Activated T-helper 2 cell treated with anti-CD3 and anti-CD28 coated beads, Interferon-gamma antibody, Interleukin-2, Interleukin-4, amounts not matched to agents 10 μg/mL and 5 μg/mL and 100 μg/mL, durations not matched to agents 14 hours and 24 hours and 36 hours (primary cell): ENCODE measurements around the gene CHCT1. TPM values are rescaled to one million over a fixed set of nuclear protein-coding genes. Genes with fewer than 3 reads are reported as not detected.

Source experiments
- DNase-seq: peaks from one replicate; pipeline ENCODE4 v3.0.0; 2021; ENCODE audit warnings: low spot score
- H3K27ac Mint-ChIP-seq: one replicate; pipeline ENCODE4 v1.8.0; 2021; ENCODE audit warnings: mixed read lengths
- H3K27me3 Mint-ChIP-seq: one replicate; pipeline ENCODE4 v1.8.0; 2021; ENCODE audit warnings: low read depth, mixed read lengths
- H3K36me3 Mint-ChIP-seq: one replicate; pipeline ENCODE4 v1.8.0; 2021; ENCODE audit warnings: low read depth, mixed read lengths
- H3K4me1 Mint-ChIP-seq: one replicate; pipeline ENCODE4 v1.8.0; 2021; ENCODE audit warnings: low read depth, mixed read lengths
- H3K4me3 Mint-ChIP-seq: one replicate; pipeline ENCODE4 v1.8.0; 2021; ENCODE audit warnings: low read depth, mild to moderate bottlenecking, moderate library complexity, mixed read lengths
- H3K9me3 Mint-ChIP-seq: one replicate; pipeline ENCODE4 v1.8.0; 2021; ENCODE audit warnings: mixed read lengths
- intact Hi-C: fragments of 100-400 bp; cut with micrococcal nuclease; formaldehyde crosslinking; loops from one replicate; pipeline ENCODE4 v1.15.1; 2023
- total RNA-seq: library from RNA; stranded (reverse); gene quantifications from 2 replicates; pipeline ENCODE4 v1.2.3, GENCODE V29; 2022

CHCT1 gene
- total RNA-seq, 1 donor from 2014 or later: 0.43 TPM

DNA sequence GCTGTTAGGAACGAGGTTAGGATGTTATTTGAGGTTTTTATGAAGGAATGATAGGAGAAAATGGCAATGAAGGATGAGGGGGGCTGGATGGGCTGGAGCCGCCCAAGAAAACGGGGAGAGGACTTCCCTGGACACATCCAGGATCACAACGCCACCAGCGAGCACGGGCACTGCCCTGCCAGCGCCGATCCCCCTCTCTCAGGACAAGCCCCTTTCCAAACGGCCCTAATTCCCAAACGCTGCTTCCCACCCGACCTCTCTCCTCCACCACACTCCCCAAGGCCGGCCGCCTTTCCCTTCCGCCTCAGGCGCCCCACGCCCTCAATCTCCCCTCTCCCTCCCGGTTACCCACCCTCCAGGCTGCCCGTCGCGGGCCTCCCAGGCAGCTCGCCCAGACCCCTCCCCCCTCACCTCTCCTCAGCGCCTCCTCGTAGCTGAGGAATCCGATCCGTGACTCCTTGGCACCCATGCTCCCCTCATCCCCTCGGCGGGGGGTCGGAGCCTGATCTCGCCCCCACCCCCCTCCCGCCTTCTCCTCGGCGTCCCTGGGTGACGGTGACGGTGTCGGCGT is 30.7 kb upstream of the CHCT1 start:
- Mint-ChIP-seq H3K36me3 (no peaks in the 10 kb centered on the region), H3K4me1 (peaks cover 53% of the 10 kb centered on the region), H3K4me3 (peak overlapping the region; percentile 93), H3K27ac (peak overlapping the region; percentile 97), H3K9me3 (no peaks in the 10 kb centered on the region), H3K27me3 (no peaks in the 10 kb centered on the region)
- intact Hi-C loops: loop anchor here (1.0 to 5.0 kb wide), 3 partner anchors 36 to 499 kb away; partner anchors contain the start of genes BCAS3, RPS6KB1 and TUBD1
- no peak for DNase-seq

DNA sequence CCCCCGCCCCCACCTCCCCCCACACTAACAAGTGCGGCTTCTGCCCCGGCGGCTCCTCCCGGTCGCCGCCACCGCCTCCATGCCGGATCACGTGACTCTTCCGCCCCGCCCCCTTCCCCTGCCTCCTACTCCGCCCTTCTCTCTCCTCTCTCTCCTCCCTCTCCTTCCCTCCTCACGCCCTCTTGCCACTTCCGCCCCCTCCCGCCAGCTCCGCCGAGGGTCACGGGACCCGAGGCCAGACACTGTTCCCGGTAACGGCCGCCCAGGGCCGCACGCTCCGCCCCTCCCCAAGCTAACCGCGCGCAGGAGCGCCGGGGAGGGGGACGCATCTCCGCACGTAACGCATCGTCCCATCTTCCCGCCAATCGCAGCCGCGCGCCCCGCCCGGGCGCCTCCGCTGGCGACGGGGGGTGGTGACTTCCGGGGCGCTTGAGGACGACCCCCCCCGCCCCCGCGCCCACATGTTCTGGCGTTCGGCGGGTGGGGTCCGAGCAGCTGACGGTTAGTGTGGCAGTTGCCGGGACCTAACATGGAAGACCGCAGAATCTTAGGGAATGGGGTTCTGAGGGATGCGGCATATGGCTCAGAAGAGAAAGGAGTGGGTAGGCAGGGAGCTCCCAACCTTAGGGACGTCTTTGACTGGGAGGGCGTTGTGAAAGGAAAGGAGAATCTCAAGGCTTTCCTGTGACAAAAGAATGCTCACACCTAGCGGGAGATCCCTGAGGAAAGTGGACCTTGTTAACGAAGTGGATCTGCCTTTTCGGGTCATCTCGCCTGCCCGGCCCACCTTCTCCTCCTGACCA is 30.0 kb upstream of the CHCT1 start, which contains the start of gene USP32:
TSS of gene USP32 (minus strand) at position 92 of the 803 bp plus-strand sequence. CDS start 194 bp downstream, outside the sequence.
- DNase-seq: peak; percentile 97
- Mint-ChIP-seq H3K27ac (peak within 1 kb of the TSS; percentile 97), H3K36me3 (no peaks in the 10 kb centered on the region), H3K4me1 (peaks cover 50% of the 10 kb centered on the region), H3K27me3 (no peaks in the 10 kb centered on the region), H3K9me3 (no peaks in the 10 kb centered on the region), H3K4me3 (peak within 1 kb of the TSS; percentile 93)
- intact Hi-C loops: loop anchor here (2.0 to 5.0 kb wide), 2 partner anchors 285 to 499 kb away; partner anchors contain the start of genes BCAS3, RPS6KB1 and TUBD1

DNA sequence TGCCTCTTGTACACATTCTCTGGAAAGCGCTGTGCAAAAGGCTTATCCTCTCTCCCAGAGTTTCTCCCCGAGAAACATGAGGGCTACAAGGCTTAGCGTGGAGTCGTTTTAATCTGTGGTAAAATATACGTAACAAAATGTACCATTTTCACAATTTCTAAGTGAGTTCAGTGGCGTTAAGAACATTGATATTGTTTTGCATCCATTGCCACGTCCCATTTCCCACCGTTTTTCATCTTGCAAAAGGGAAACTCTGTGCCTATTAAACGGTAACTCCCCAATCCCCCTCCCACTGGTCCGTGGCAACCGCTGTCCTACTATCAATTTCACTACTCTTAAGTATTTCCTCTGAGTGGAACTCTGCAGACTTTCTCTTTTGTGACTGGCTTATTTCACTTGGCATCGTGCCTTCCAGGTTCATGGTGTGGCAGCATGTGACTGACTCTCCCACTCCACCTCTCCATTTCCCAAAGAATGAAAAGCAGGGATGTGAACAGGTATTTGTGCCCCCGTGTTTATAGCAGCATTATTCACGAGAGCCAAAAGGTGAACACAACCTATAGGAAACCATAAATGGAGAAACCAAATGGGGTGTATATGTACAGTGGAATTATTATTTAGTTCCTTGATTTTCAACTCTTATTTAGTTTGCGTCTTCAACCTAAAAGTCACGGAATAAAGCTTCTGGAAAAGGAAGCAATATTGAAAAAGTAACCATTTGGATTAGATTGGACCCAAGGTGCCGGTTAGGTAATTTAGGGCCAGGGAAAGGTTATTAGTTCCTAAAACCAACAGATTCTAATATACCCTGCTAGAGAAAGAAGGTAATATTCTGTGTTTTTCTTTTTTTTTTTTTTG is 29.2 kb upstream of the CHCT1 start:
- peaks cover 49% of the 10 kb centered on the region for H3K4me1 Mint-ChIP-seq

DNA sequence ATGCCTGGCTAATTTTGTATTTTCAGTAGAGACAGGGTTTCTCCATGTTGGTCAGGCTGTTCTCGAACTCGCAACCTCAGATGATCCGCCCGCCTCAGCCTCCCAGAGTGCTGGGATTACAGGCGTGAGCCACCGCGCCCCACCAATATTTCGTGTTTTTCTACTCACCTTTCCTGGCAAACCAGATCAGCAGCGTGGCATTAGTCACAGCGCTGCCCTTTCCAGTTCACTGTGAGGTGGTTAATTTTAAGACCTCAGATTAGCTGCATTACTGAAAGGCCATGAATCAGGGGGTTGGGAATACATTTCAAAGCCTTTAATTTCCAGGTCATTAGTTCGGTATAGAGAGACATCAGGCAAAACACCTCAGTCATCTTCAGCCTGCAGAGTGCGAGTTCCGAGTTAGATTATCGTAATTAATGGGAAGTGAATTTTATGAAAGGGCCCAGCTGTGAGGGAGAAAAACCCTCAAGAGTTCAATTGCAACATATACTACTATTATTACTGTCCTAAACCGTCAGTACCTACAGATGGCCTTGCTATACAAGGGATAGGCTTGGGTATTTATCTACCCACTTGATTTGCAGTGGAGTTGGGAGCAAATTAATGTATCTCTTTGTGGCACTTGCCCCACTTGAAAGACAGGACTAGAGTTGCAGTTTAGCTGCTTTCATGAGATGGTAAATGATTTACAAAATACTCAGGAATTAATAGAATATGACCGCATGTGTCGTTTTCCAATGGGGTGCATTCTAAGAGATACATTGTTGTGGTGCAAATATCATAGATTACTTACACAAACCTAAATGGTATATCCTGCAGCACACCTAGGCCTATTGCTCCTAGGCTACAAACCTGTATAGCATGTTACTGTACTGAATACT is 28.2 kb upstream of the CHCT1 start:
- H3K4me1 Mint-ChIP-seq: peaks cover 45% of the 10 kb centered on the region
- peak overlapping the region; percentile 15 for H3K4me3 Mint-ChIP-seq
- H3K36me3 Mint-ChIP-seq: no peaks in the 10 kb centered on the region
- H3K9me3 Mint-ChIP-seq: no peaks in the 10 kb centered on the region
- DNase-seq: no peak
- intact Hi-C loops: loop anchor here (2.0 to 5.0 kb wide), 2 partner anchors 283 to 501 kb away; partner anchors contain the start of genes BCAS3, RPS6KB1 and TUBD1
- H3K27ac Mint-ChIP-seq: no peak overlapping the region
- H3K27me3 Mint-ChIP-seq: no peaks in the 10 kb centered on the region

More for the DNA sequence above, 29.2 kb upstream of the CHCT1 start:
- no peaks in the 10 kb centered on the region for H3K36me3 Mint-ChIP-seq
- intact Hi-C loops: loop anchor here (2.0 to 5.0 kb wide), 2 partner anchors 284 to 500 kb away; partner anchors contain the start of genes BCAS3, RPS6KB1 and TUBD1
- H3K27ac Mint-ChIP-seq: peak overlapping the region; percentile 97
- H3K4me3 Mint-ChIP-seq: peak overlapping the region; percentile 93
- H3K9me3 Mint-ChIP-seq: no peaks in the 10 kb centered on the region
- peak; percentile 28 for DNase-seq
- H3K27me3 Mint-ChIP-seq: no peaks in the 10 kb centered on the region

DNA sequence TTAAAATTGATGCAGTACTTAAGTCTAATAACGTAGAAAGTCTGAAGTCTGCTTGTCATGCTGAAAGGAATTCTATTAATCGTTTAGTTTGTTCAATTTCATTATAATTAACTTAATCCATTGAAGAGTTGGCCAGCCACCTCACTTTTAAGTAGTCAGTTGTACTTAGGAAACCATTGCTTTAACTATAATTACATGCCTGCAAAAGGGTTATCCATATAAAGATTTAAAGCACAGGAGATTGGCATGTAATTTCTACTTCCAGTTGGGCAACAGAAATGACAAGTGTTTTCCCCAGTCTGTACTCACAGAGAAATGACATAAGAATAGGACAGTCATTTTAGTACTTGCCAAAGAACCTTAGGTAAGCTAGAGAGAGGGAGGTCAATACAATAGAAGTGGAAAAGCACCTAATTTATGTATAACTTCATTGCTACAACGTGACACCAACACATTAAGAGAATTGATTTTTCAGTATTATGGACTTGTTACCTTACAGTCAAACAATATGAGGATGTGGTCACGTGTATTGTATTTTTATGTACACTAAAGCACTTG is 26.7 kb upstream of the CHCT1 start:
- H3K4me1 Mint-ChIP-seq: peaks cover 37% of the 10 kb centered on the region
- intact Hi-C loops: no loop called here
- no peaks in the 10 kb centered on the region for H3K36me3 Mint-ChIP-seq
- no peak overlapping the region for H3K4me3 Mint-ChIP-seq
- H3K27me3 Mint-ChIP-seq: no peaks in the 10 kb centered on the region
- no peak for DNase-seq
- no peak overlapping the region for H3K27ac Mint-ChIP-seq
- no peaks in the 10 kb centered on the region for H3K9me3 Mint-ChIP-seq

DNA sequence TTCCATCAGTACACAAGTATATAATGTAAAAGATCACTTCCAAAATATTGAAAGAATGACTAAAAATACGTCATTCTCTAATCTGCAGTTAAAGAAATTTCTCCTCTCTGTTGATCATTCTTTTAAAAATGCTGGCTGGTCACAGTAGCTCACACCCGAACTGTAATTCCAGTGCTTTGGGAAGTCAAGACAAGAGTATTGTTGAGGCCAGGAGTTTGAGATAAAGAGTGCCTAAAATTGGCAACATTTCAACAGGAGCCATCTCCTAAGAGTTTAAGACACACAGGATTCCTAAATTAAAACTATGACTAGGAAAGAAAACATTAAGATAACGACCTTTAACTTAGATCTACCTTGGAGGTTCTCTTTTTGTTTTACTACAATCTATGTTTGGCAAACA is 25.9 kb upstream of the CHCT1 start:
- Mint-ChIP-seq H3K9me3 (no peaks in the 10 kb centered on the region), H3K27ac (no peak overlapping the region), H3K27me3 (no peaks in the 10 kb centered on the region), H3K4me1 (peaks cover 32% of the 10 kb centered on the region), H3K4me3 (no peak overlapping the region), H3K36me3 (no peaks in the 10 kb centered on the region)
- intact Hi-C loops: no loop called here
- no peak for DNase-seq

DNA sequence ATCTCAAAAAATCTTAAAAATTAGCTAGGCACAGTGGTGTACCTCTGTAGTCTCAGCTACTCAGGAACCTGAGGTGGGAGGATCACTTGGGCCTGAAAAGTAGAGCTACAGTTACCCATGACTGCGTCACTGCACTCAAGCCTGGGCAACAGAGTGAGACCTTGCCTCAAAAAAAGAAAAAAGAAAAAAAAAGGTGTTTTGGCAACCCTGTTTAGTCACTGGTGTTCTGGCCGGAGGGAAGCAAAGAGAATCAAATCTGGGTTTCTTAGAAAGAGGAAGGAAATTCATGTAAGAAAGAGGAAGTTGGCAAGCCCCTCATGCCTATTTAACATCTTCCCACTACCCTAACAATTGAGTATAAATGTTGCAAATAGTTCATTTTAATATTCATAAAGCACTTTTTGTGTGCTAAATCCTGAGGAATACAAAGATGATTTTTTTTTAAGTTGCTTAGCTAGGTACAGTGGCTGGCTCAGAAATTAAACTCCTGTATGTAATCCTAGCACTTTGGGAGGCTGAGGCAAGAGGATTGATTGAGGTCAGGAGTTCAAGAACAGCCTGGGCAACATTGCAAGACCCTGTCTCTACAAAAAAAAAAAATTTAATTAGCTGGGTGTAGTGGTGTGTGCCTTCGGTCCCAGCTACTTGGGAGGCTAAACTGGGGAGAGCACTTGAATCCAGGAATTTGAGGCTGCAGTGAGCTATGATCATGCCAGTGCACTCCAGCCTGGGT is 23.9 kb upstream of the CHCT1 start:
- intact Hi-C loops: no loop called here
- Mint-ChIP-seq H3K27ac (no peak overlapping the region), H3K4me1 (peaks cover 22% of the 10 kb centered on the region), H3K27me3 (no peaks in the 10 kb centered on the region), H3K36me3 (no peaks in the 10 kb centered on the region), H3K9me3 (no peaks in the 10 kb centered on the region), H3K4me3 (no peak overlapping the region)
- no peak for DNase-seq

DNA sequence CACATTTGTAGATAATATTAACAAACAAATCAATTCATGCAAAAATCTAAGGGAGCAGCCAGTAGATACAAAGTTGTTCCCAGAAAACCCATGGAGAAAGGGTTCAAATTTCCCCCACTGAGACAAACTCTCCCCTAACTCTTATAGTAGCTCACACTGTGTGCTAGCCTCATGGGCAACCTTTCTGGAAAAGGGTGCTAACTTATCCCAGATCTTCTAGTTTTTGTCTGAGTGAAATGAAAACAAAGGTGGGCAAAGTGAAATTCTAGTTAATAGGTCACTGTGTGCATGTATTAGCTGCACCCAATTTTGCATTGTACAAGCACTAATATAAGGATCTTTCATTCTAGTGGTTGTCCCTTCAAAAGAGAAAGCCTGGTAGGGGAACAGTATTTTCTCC is 20.5 kb upstream of the CHCT1 start:
- Mint-ChIP-seq H3K9me3 (no peaks in the 10 kb centered on the region), H3K27ac (no peak overlapping the region), H3K4me3 (no peak overlapping the region), H3K36me3 (no peaks in the 10 kb centered on the region), H3K27me3 (no peaks in the 10 kb centered on the region), H3K4me1 (peaks cover 7% of the 10 kb centered on the region)
- intact Hi-C loops: no loop called here
- no peak for DNase-seq

DNA sequence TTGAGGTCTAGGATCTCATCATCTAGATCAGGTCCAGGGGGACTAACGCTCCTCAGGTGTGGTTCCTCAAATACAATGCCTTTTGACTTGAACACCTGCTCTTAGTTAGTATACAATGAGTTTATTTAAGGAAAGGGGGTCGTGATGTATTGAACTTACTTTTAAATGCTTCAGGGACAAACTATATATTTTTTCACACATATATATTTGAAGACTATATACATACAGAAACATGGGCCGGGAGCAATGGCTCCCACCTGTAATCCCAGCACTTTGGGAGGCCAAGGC is 18.8 kb upstream of the CHCT1 start:
- Mint-ChIP-seq H3K27ac (no peak overlapping the region), H3K4me3 (no peak overlapping the region), H3K36me3 (no peaks in the 10 kb centered on the region), H3K4me1 (peaks cover 1% of the 10 kb centered on the region), H3K27me3 (no peaks in the 10 kb centered on the region), H3K9me3 (no peaks in the 10 kb centered on the region)
- intact Hi-C loops: no loop called here
- DNase-seq: no peak

DNA sequence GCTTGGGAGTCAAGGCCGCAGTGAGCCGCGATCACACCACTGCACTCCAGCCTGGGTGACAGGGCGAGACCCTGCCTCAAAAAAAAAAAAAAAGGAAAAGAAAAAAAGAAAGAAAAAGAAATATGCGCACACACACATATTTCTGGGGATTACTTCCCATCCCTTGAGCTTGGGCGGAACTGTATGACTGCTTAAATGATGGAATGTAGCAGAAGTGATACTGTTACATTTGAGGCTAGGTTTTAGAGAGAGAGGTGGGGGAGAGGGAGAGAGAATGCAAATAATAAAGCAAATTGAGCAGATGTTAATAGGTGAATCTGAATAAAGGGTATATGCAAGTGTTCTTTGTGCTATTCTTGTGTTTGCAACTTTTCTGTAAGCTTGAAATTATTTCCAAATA is 18.3 kb upstream of the CHCT1 start:
- no peaks in the 10 kb centered on the region for H3K36me3 Mint-ChIP-seq
- H3K4me1 Mint-ChIP-seq: no peaks in the 10 kb centered on the region
- H3K9me3 Mint-ChIP-seq: no peaks in the 10 kb centered on the region
- H3K4me3 Mint-ChIP-seq: no peak overlapping the region
- intact Hi-C loops: no loop called here
- no peak overlapping the region for H3K27ac Mint-ChIP-seq
- no peak for DNase-seq
- H3K27me3 Mint-ChIP-seq: peaks cover 2% of the 10 kb centered on the region

DNA sequence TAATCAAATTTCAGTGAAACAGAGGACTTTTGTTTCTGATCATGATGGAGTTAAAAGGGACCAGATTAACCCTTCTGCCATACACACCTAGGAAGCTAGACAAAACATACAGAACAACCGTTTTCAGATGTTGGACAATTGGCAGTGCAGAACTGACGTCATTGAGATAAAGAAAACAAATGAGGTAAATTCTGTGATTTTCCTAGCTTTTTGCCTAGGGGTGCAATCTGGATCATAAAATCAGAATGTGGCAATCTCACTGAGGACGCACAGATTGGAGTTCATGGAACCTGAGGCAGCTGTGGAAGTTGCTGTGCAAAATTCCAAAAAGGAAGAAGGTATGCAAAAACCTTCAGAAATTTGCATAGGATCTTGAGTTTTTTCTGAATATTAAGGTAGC is 15.4 kb upstream of the CHCT1 start:
- no peak overlapping the region for H3K27ac Mint-ChIP-seq
- no peaks in the 10 kb centered on the region for H3K9me3 Mint-ChIP-seq
- H3K27me3 Mint-ChIP-seq: peaks cover 2% of the 10 kb centered on the region
- no peak overlapping the region for H3K4me3 Mint-ChIP-seq
- no peaks in the 10 kb centered on the region for H3K36me3 Mint-ChIP-seq
- DNase-seq: no peak
- intact Hi-C loops: no loop called here
- H3K4me1 Mint-ChIP-seq: no peaks in the 10 kb centered on the region
